Naive thymus-derived CD4-positive, alpha-beta T cell (primary cell): ENCODE measurements around the gene OAS3. TPM values are rescaled to one million over a fixed set of nuclear protein-coding genes. Genes with fewer than 3 reads are reported as not detected.

ENCODE experiments used
- ATAC-seq: fragments of 150-1000 bp; cut with Tn5 transposase; 2 replicates; pipeline ENCODE4 v1.10.0; 2021; ENCODE audit warnings: mild to moderate bottlenecking, moderate library complexity
- CTCF ChIA-PET: fragments of 350-600 bp; sonication (Branson Sonifier 250); formaldehyde crosslinking; loops from one replicate; lab custom pipeline; 2021; ENCODE audit warnings: antibody characterized with exemption; lab: Charles Lee
- POLR2A ChIA-PET: fragments of 350-600 bp; sonication (Branson Sonifier 250); formaldehyde crosslinking; loops from one replicate; lab custom pipeline; 2021; ENCODE audit warnings: antibody characterized with exemption, inconsistent platforms; lab: Charles Lee
- DNase-seq, 9 donors: peaks; one replicate each; pipeline versions ENCODE4 v3.0.0 to v3.0.0-alpha.2; 2020 to 2022; ENCODE audit warnings: mixed read lengths in 1 of 9
- H3K27ac ChIP-seq: one replicate; pipeline ENCODE4 v1.7.0; 2013; ENCODE audit warnings: mild to moderate bottlenecking, low read depth, low read length, moderate library complexity
- H3K27me3 ChIP-seq, 2 donors: one replicate each; pipeline ENCODE4 v1.7.0; 2013; ENCODE audit warnings: low read length in 2 of 2, mild to moderate bottlenecking in 2 of 2, moderate library complexity in 2 of 2; ENCODE audit not compliant: control insufficient read depth in 2 of 2, insufficient read depth in 2 of 2
- H3K36me3 ChIP-seq, 3 experiments: 1 replicate in 2 of 3; 2 replicates in 1 of 3; pipeline ENCODE4 v1.7.0; 2013; ENCODE audit warnings: low read length in 3 of 3, mild to moderate bottlenecking in 3 of 3, moderate library complexity in 1 of 3; ENCODE audit not compliant: insufficient read depth in 3 of 3, control insufficient read depth in 2 of 3
- H3K4me1 ChIP-seq, 2 donors: one replicate each; pipeline ENCODE4 v1.7.0; 2013; ENCODE audit warnings: low read length in 2 of 2, mild to moderate bottlenecking in 2 of 2, moderate library complexity in 1 of 2; ENCODE audit not compliant: control insufficient read depth in 2 of 2, insufficient read depth in 2 of 2
- H3K4me3 ChIP-seq: 2 replicates; pipeline ENCODE4 v1.7.0; 2013; ENCODE audit warnings: mild to moderate bottlenecking, low read length
- H3K9me3 ChIP-seq, 3 experiments: 1 replicate in 2 of 3; 2 replicates in 1 of 3; pipeline ENCODE4 v1.7.0; 2013; ENCODE audit warnings: low read length in 3 of 3; ENCODE audit not compliant: control insufficient read depth in 2 of 3
- H3K27ac Mint-ChIP-seq, 9 donors: one replicate each; pipeline ENCODE4 v1.8.0; 2020 to 2022; ENCODE audit warnings: mixed read lengths in 9 of 9, mild to moderate bottlenecking in 8 of 9, moderate library complexity in 5 of 9, inconsistent platforms in 2 of 9
- H3K27me3 Mint-ChIP-seq, 5 donors: one replicate each; pipeline ENCODE4 v1.8.0; 2021 to 2022; ENCODE audit warnings: mixed read lengths in 5 of 5, mild to moderate bottlenecking in 1 of 5
- H3K36me3 Mint-ChIP-seq, 5 donors: one replicate each; pipeline ENCODE4 v1.8.0; 2020 to 2022; ENCODE audit warnings: mixed read lengths in 5 of 5, mild to moderate bottlenecking in 3 of 5, inconsistent platforms in 1 of 5
- H3K4me1 Mint-ChIP-seq, 7 donors: one replicate each; pipeline ENCODE4 v1.8.0; 2020 to 2022; ENCODE audit warnings: mixed read lengths in 7 of 7, mild to moderate bottlenecking in 3 of 7, inconsistent platforms in 1 of 7
- H3K4me3 Mint-ChIP-seq, 10 donors: one replicate each; pipeline ENCODE4 v1.8.0; 2020 to 2022; ENCODE audit warnings: mild to moderate bottlenecking in 10 of 10, mixed read lengths in 10 of 10, moderate library complexity in 6 of 10, inconsistent platforms in 2 of 10
- H3K9me3 Mint-ChIP-seq, 11 donors: one replicate each; pipeline ENCODE4 v1.8.0; 2020 to 2022; ENCODE audit warnings: mixed read lengths in 11 of 11, mild to moderate bottlenecking in 4 of 11, inconsistent platforms in 1 of 11, moderate library complexity in 1 of 11
- intact Hi-C, 2 donors: fragments of 100-400 bp; cut with micrococcal nuclease; formaldehyde crosslinking; loops; one replicate each; pipeline ENCODE4 v1.15.1; 2023
- polyA plus RNA-seq, 2 donors: library from polyadenylated mRNA; unstranded; fragments of 300-500 nt; fragmentation: Illumina TruSeq; gene quantifications; one replicate each; pipeline ENCODE4 v1.2.3, GENCODE V29; 2021
- total RNA-seq, 6 experiments: library from RNA in 5 of 6; stranded (reverse) in 5 of 6; gene quantifications; 1 replicate in 5 of 6; 2 replicates in 1 of 6; pipeline ENCODE4 v1.2.3 and lab custom pipeline; 2021 to 2026

OAS3 gene
- total RNA-seq, result 100 to 1,000 TPM in 1 of 5 experiments, 10 to 100 TPM in 4; 17.8 to 264 (median 21.6) TPM
- polyA plus RNA-seq, result 10 to 100 TPM; 14.8 to 20.7 TPM
- total RNA-seq (lab: John Stamatoyannopoulos, UW), result 56.1 reads per million, percentile 74 among the genes with 10 or more reads in this experiment

DNA sequence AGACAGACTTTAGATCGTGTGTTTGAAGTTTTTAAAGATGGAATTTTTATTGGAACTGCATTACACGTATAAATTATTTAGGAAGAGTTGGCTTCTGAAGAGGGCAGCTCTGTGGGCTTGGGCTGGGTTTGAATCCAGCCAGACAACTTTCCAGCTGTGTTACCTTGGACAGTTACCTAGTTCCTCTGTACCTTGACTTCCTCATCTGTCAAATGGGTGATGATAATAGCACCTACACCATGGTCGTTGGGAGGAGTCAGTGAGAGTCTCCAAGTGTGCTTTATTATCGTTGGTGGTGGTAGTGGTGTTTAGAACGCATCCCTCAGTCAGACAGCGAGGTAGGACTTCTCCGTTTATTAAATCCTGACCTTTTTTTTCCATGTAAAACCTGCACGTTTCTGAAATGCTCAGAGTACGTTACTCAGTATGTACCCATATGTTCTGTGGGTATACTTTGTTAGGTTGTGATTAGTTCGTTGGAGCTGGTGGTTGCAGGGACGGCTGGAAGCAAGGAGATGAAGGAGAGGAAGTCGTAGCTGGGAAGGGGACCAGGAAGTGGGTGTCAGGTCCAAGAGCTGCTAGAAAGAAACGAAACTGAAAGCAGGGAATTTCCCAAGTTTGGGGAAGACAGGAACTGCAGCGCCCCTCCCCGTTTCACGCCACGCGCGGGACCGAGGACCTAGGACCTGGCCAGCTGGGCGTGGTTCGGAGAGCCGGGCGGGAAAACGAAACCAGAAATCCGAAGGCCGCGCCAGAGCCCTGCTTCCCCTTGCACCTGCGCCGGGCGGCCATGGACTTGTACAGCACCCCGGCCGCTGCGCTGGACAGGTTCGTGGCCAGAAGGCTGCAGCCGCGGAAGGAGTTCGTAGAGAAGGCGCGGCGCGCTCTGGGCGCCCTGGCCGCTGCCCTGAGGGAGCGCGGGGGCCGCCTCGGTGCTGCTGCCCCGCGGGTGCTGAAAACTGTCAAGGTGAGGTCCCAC lies at the start of gene OAS3:
Gene OAS3 (plus strand): TSS at position 734 of the 979 bp plus-strand sequence. CDS start 57 bp downstream, at position 791.
- H3K27ac ChIP-seq, result peak within 1 kb of the TSS; percentile 82
- H3K27me3 ChIP-seq, result no peaks in the 10 kb centered on the region
- intact Hi-C loops, result loop anchor here (1.0 to 5.0 kb wide), 6 partner anchors 10 to 284 kb away; partner anchors contain the start of genes OAS2 (in 1 of the 2) and TPCN1 (in 1 of the 2)
- ChIA-PET CTCF (interaction anchor here (1.1 kb wide), 1 partner anchor 40 kb away, joined by 3 read pairs; the partner anchor contains the start of gene OAS2), POLR2A (interaction anchor here (0.6 to 1.8 kb wide), 3 partner anchors 31 to 1356 kb away, joined by 3 to 27 read pairs (median 13); partner anchors contain the start of genes OAS1 and OAS2)
- no peaks in the 10 kb centered on the region for H3K27me3 Mint-ChIP-seq
- H3K9me3 ChIP-seq, result no peaks in the 10 kb centered on the region
- H3K4me1 ChIP-seq, result peaks cover 18 to 19% of the 10 kb centered on the region in 2 donors
- peak; percentile 31 to 79 (median 50) for DNase-seq
- H3K9me3 Mint-ChIP-seq, result peaks cover 0 to 5% (median 0%) of the 10 kb centered on the region in 11 donors
- peaks cover 0 to 35% (median 4%) of the 10 kb centered on the region in 5 donors for H3K36me3 Mint-ChIP-seq
- H3K36me3 ChIP-seq, result no peaks in the 10 kb centered on the region
- peaks cover 22 to 61% (median 31%) of the 10 kb centered on the region in 7 donors for H3K4me1 Mint-ChIP-seq
- ATAC-seq, result peak; percentile 84
- H3K4me3 ChIP-seq, result peak within 1 kb of the TSS; percentile 78
- peak within 1 kb of the TSS; percentile 90 to 97 (median 95) for H3K27ac Mint-ChIP-seq
- peak within 1 kb of the TSS; percentile 85 to 100 (median 93) for H3K4me3 Mint-ChIP-seq

DNA sequence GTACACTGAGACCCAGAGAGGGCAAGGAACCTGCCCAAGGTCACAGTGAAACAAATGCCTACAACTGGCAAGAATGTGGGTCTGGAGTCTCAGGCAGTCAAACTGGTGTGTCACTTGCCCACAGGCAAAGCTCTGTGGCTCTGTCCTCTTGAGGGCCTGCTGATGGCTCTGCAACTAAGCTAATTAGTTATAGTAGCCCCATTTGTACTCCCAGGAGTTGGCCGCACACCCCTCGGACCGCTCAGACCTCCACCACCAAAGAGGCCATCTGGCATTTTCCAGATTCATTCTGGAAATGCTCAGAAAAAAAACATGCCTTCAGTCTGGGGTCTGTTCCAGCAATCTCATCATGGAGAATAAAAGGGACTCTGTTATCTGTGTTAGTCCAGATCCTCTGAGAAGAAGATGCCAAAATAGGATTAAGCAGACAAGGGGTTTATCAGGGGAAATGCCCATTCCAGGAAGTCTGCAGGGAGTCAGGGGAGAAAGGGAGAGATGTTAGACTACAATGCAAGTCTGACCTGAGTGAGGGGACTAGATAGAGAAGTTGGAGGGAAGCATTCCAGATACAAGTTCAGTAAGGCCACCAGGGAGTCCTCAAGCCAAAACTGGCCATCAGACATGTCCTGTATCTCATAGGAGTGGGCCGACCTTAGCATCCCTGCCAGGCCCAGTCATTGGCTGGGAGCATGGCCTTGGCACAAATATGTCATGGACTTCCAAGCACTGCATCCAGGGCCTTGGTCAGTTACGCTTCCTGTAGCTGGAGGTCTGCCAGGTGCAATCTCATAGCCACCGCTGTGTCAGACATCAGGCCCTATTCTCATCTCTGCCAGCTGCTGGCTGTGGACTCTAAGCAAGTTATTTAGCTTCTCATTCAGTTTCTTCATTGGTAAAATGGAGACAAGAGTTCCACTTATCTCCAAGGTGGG lies 46.9 kb upstream of the OAS3 start:
- H3K4me3 ChIP-seq, result no peak overlapping the region
- Mint-ChIP-seq H3K4me3 (no peak overlapping the region), H3K36me3 (peaks cover 0 to 1% (median 0%) of the 10 kb centered on the region in 5 donors), H3K27me3 (peaks cover 3 to 21% (median 8%) of the 10 kb centered on the region in 5 donors), H3K27ac (no peak overlapping the region), H3K4me1 (peaks cover 0 to 4% (median 0%) of the 10 kb centered on the region in 7 donors), H3K9me3 (peaks cover 0 to 1% (median 0%) of the 10 kb centered on the region in 11 donors)
- DNase-seq, result no peak
- POLR2A ChIA-PET, result no interaction called here
- no peak overlapping the region for H3K27ac ChIP-seq
- CTCF ChIA-PET, result no interaction called here
- H3K36me3 ChIP-seq, result no peaks in the 10 kb centered on the region
- intact Hi-C loops, result no loop called here
- ATAC-seq, result no peak
- H3K9me3 ChIP-seq, result no peaks in the 10 kb centered on the region
- H3K27me3 ChIP-seq, result no peaks in the 10 kb centered on the region
- H3K4me1 ChIP-seq, result no peaks in the 10 kb centered on the region

DNA sequence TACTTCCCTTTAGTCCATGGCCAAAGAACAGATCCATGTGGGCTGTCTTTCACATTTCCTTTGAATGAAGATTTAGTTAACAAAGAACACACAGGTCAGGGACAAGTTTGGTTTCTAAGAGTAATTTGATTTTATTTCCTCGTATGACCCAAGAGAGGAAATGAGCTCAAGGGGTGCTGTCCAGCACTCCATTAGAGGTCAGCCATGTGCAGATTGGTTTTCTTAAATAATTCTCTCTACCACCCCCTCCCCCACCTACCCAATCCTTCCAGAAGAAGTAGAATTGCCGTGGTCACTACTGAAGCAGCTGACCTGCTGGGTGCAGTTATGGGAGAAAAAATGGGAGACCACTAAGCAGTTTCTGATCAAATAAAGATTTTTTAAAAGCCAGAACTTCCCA lies 45.4 kb upstream of the OAS3 start:
- H3K9me3 Mint-ChIP-seq, result peaks cover 0 to 1% (median 0%) of the 10 kb centered on the region in 11 donors
- no peak overlapping the region for H3K27ac ChIP-seq
- H3K4me3 ChIP-seq, result no peak overlapping the region
- no peaks in the 10 kb centered on the region for H3K36me3 ChIP-seq
- H3K27me3 Mint-ChIP-seq, result peaks cover 0 to 29% (median 5%) of the 10 kb centered on the region in 5 donors
- peaks cover 0 to 4% (median 0%) of the 10 kb centered on the region in 7 donors for H3K4me1 Mint-ChIP-seq
- intact Hi-C loops, result no loop called here
- no peak overlapping the region for H3K4me3 Mint-ChIP-seq
- no peaks in the 10 kb centered on the region for H3K4me1 ChIP-seq
- ATAC-seq (no peak), DNase-seq (no peak)
- H3K27me3 ChIP-seq, result no peaks in the 10 kb centered on the region
- no peaks in the 10 kb centered on the region for H3K36me3 Mint-ChIP-seq
- no peaks in the 10 kb centered on the region for H3K9me3 ChIP-seq
- ChIA-PET POLR2A (no interaction called here), CTCF (no interaction called here)
- H3K27ac Mint-ChIP-seq, result no peak overlapping the region

DNA sequence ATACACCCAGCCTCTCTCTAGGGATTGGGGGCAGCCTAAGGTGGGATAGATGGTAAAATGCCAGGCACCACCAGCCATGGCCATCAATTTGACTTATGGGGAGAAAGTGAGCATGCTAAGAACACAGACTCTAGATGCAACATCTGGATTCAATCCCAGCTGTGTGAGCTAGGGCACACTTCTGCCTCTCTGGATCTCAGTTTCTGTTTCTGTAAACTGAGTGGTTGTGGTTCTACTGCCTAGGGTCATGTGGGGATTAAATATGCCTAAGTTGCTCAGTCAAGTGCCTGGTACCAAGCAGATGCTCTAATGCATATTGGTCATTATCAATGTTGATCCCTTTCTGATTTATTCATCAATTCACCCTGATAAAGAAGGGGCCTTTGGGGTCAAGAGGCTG lies 44.1 kb upstream of the OAS3 start:
- Mint-ChIP-seq H3K9me3 (peaks cover 0 to under 1% (median 0%) of the 10 kb centered on the region in 11 donors), H3K36me3 (no peaks in the 10 kb centered on the region), H3K27me3 (peaks cover 0 to 38% (median 5%) of the 10 kb centered on the region in 5 donors), H3K4me3 (no peak overlapping the region), H3K27ac (no peak overlapping the region), H3K4me1 (peaks cover 0 to 4% (median 0%) of the 10 kb centered on the region in 7 donors)
- intact Hi-C loops, result no loop called here
- H3K27ac ChIP-seq, result no peak overlapping the region
- ATAC-seq (no peak), DNase-seq (no peak)
- no peaks in the 10 kb centered on the region for H3K4me1 ChIP-seq
- no peaks in the 10 kb centered on the region for H3K27me3 ChIP-seq
- H3K9me3 ChIP-seq, result no peaks in the 10 kb centered on the region
- no peak overlapping the region for H3K4me3 ChIP-seq
- no peaks in the 10 kb centered on the region for H3K36me3 ChIP-seq
- CTCF ChIA-PET, result no interaction called here
- POLR2A ChIA-PET, result no interaction called here

- H3K27ac ChIP-seq, result no peak overlapping the region
- H3K4me3 Mint-ChIP-seq, result no peak overlapping the region
- H3K4me1 ChIP-seq, result peaks cover 7 to 13% of the 10 kb centered on the region in 2 donors
- peak overlapping the region in 1 of 9 donors; percentile 32 for H3K27ac Mint-ChIP-seq
- peaks cover 0 to 2% (median 0%) of the 10 kb centered on the region in 5 donors for H3K36me3 Mint-ChIP-seq
- peaks cover 0 to 29% (median 0%) of the 10 kb centered on the region in 5 donors for H3K27me3 Mint-ChIP-seq
- DNase-seq, result no peak
- no peaks in the 10 kb centered on the region for H3K9me3 Mint-ChIP-seq
- no peaks in the 10 kb centered on the region for H3K36me3 ChIP-seq
- no peak for ATAC-seq
- H3K27me3 ChIP-seq, result no peaks in the 10 kb centered on the region
- ChIA-PET POLR2A (interaction anchor here (0.7 kb wide), 1 partner anchor 369 kb away, joined by 3 read pairs; no protein-coding TSS in a partner anchor), CTCF (interaction anchor here (1.2 to 1.4 kb wide), 2 partner anchors 9 to 109 kb away, joined by 3 to 6 read pairs; partner anchors contain the start of gene OAS1)
- intact Hi-C loops, result no loop called here
- H3K4me3 ChIP-seq, result no peak overlapping the region
- H3K9me3 ChIP-seq, result no peaks in the 10 kb centered on the region
- peaks cover 12 to 22% (median 17%) of the 10 kb centered on the region in 7 donors for H3K4me1 Mint-ChIP-seq
These were observed 39.9 kb upstream of the OAS3 start for GRCh38 chr12:112898380-112898779.
